Astrocyte (in vitro differentiated cells and primary cell): ENCODE results near the gene MRGPRG. TPM values are rescaled to one million over a fixed set of nuclear protein-coding genes. Genes with fewer than 3 reads are reported as not detected.

Experiments used
- DNase-seq: peaks from one replicate; pipeline ENCODE4 v3.0.0-alpha.2; 2010; ENCODE audit warnings: low read depth
- FAIRE-seq: peaks from 2 replicates; lab custom pipeline; 2011; peaks lifted over from hg19 to GRCh38; lab: Jason Lieb, UNC
- H2AFZ ChIP-seq: 2 replicates; pipeline ENCODE4 v1.6.0; 2012; ENCODE audit warnings: low read depth, low read length, inconsistent platforms
- H3K27ac ChIP-seq: 2 replicates; pipeline ENCODE4 v1.5.1; 2011; ENCODE audit warnings: low read depth, low read length, inconsistent platforms
- H3K27me3 ChIP-seq: 2 replicates; pipeline ENCODE4 v1.6.0; 2011; ENCODE audit warnings: low read length, inconsistent platforms; ENCODE audit not compliant: insufficient read depth
- H3K36me3 ChIP-seq: 2 replicates; pipeline ENCODE4 v1.5.1; 2011; ENCODE audit warnings: low read length, inconsistent platforms; ENCODE audit not compliant: insufficient read depth
- H3K4me1 ChIP-seq: 2 replicates; pipeline ENCODE4 v1.5.1; 2011; ENCODE audit warnings: low read length, inconsistent platforms; ENCODE audit not compliant: insufficient read depth
- H3K4me2 ChIP-seq: 2 replicates; pipeline ENCODE4 v1.6.0; 2012; ENCODE audit warnings: low read length, inconsistent platforms
- H3K4me3 ChIP-seq: 2 replicates; pipeline ENCODE4 v1.5.1; 2011; ENCODE audit warnings: low read depth, mild to moderate bottlenecking, low read length, inconsistent platforms; ENCODE audit not compliant: insufficient read depth
- H3K79me2 ChIP-seq: 2 replicates; pipeline ENCODE4 v1.6.0; 2012; ENCODE audit warnings: mild to moderate bottlenecking, low read length, inconsistent platforms; ENCODE audit not compliant: insufficient read depth
- H3K9ac ChIP-seq: 2 replicates; pipeline ENCODE4 v1.6.0; 2012; ENCODE audit warnings: mild to moderate bottlenecking, low read length, inconsistent platforms
- H3K9me3 ChIP-seq: 2 replicates; pipeline ENCODE4 v1.5.1; 2012; ENCODE audit warnings: low read depth, mild to moderate bottlenecking, low read length, inconsistent platforms; ENCODE audit not compliant: insufficient read depth
- H4K20me1 ChIP-seq: 2 replicates; pipeline ENCODE4 v1.6.0; 2012; ENCODE audit warnings: low read length, inconsistent platforms; ENCODE audit not compliant: insufficient read depth
- H3K27ac Mint-ChIP-seq: one replicate; pipeline ENCODE4 v1.8.0; 2021; ENCODE audit warnings: mild to moderate bottlenecking, mixed read lengths; ENCODE audit not compliant: unreplicated experiment
- H3K27me3 Mint-ChIP-seq: one replicate; pipeline ENCODE4 v1.8.0; 2021; ENCODE audit warnings: low read depth, mixed read lengths; ENCODE audit not compliant: unreplicated experiment
- H3K36me3 Mint-ChIP-seq: one replicate; pipeline ENCODE4 v1.8.0; 2021; ENCODE audit warnings: low read depth, mixed read lengths; ENCODE audit not compliant: unreplicated experiment
- H3K4me1 Mint-ChIP-seq: one replicate; pipeline ENCODE4 v1.8.0; 2021; ENCODE audit warnings: low read depth, mixed read lengths; ENCODE audit not compliant: unreplicated experiment
- H3K4me3 Mint-ChIP-seq: one replicate; pipeline ENCODE4 v1.8.0; 2021; ENCODE audit warnings: mild to moderate bottlenecking, moderate library complexity, mixed read lengths; ENCODE audit not compliant: unreplicated experiment
- H3K9me3 Mint-ChIP-seq: one replicate; pipeline ENCODE4 v1.8.0; 2021; ENCODE audit warnings: mild to moderate bottlenecking, mixed read lengths; ENCODE audit not compliant: unreplicated experiment
- CTCF ChIP-seq: IDR thresholded peaks from 2 replicates; pipeline ENCODE4 v1.5.1; 2011; ENCODE audit warnings: low read depth, mild to moderate bottlenecking, inconsistent platforms, low read length, moderate library complexity; ENCODE audit not compliant: insufficient read depth
- EZH2 ChIP-seq: IDR thresholded peaks from 2 replicates; pipeline ENCODE4 v1.6.1; 2012; ENCODE audit warnings: mild to moderate bottlenecking, low read length, inconsistent platforms; ENCODE audit not compliant: insufficient read depth
- total RNA-seq: library from RNA; stranded (reverse); gene quantifications from 2 replicates; pipeline ENCODE4 v1.2.1, GENCODE V29; 2021

The MRGPRG gene
- total RNA-seq, 1 donor from 2014 or later = not detected

- Histone ChIP-seq H3K79me2 (no peaks in the 10 kb centered on the region), H3K4me2 (no peak overlapping the region), H3K9ac (no peak overlapping the region), H3K27ac (no peak overlapping the region), H4K20me1 (no peaks in the 10 kb centered on the region), H3K4me1 (no peaks in the 10 kb centered on the region), H2AFZ (no peak overlapping the region), H3K9me3 (peaks cover 2% of the 10 kb centered on the region), H3K36me3 (no peaks in the 10 kb centered on the region), H3K4me3 (no peak overlapping the region), H3K27me3 (peaks cover 4% of the 10 kb centered on the region)
- FAIRE-seq (no peak), DNase-seq (no peak)
- no peak for TF ChIP-seq EZH2
- TF ChIP-seq CTCF = no peak
- no peak overlapping the region for H3K4me3 Mint-ChIP-seq
- peaks cover 1% of the 10 kb centered on the region for H3K36me3 Mint-ChIP-seq
- peaks cover 36% of the 10 kb centered on the region for H3K27me3 Mint-ChIP-seq
- H3K9me3 Mint-ChIP-seq = peaks cover 6% of the 10 kb centered on the region
- no peak overlapping the region for H3K27ac Mint-ChIP-seq
- no peaks in the 10 kb centered on the region for H3K4me1 Mint-ChIP-seq
Observed at GRCh38 chr11:3237119-3237518, 18.5 kb upstream of the MRGPRG start.

GRCh38 chr11:3234846-3235245 is 16.2 kb upstream of the MRGPRG start:
- Histone ChIP-seq H3K9ac (no peak overlapping the region), H3K27ac (no peak overlapping the region), H3K36me3 (no peaks in the 10 kb centered on the region), H3K4me1 (no peaks in the 10 kb centered on the region), H3K9me3 (peaks cover 2% of the 10 kb centered on the region), H2AFZ (no peak overlapping the region), H3K4me2 (no peak overlapping the region), H3K4me3 (no peak overlapping the region), H3K79me2 (no peaks in the 10 kb centered on the region), H3K27me3 (peaks cover 4% of the 10 kb centered on the region), H4K20me1 (no peaks in the 10 kb centered on the region)
- no peak overlapping the region for H3K4me3 Mint-ChIP-seq
- no peak overlapping the region for H3K27ac Mint-ChIP-seq
- TF ChIP-seq CTCF (no peak), EZH2 (no peak)
- peaks cover 34% of the 10 kb centered on the region for H3K27me3 Mint-ChIP-seq
- H3K9me3 Mint-ChIP-seq = peaks cover 6% of the 10 kb centered on the region
- DNase-seq = no peak
- no peak for FAIRE-seq
- peaks cover 1% of the 10 kb centered on the region for H3K36me3 Mint-ChIP-seq
- H3K4me1 Mint-ChIP-seq = no peaks in the 10 kb centered on the region

GRCh38 chr11:3232956-3233355 is 14.3 kb upstream of the MRGPRG start:
- no peaks in the 10 kb centered on the region for H3K4me1 ChIP-seq
- no peak for DNase-seq
- no peak overlapping the region for H3K4me3 Mint-ChIP-seq
- H3K27me3 ChIP-seq = peaks cover 4% of the 10 kb centered on the region
- H3K9me3 Mint-ChIP-seq = peaks cover 6% of the 10 kb centered on the region
- no peak overlapping the region for H3K27ac ChIP-seq
- peaks cover 2% of the 10 kb centered on the region for H3K9me3 ChIP-seq
- H4K20me1 ChIP-seq = no peaks in the 10 kb centered on the region
- peaks cover 31% of the 10 kb centered on the region for H3K27me3 Mint-ChIP-seq
- H3K4me3 ChIP-seq = no peak overlapping the region
- H3K79me2 ChIP-seq = no peaks in the 10 kb centered on the region
- no peaks in the 10 kb centered on the region for H3K36me3 ChIP-seq
- FAIRE-seq = no peak
- peaks cover 1% of the 10 kb centered on the region for H3K36me3 Mint-ChIP-seq
- H3K9ac ChIP-seq = no peak overlapping the region
- no peak overlapping the region for H3K4me2 ChIP-seq
- TF ChIP-seq CTCF (no peak), EZH2 (no peak)
- no peak overlapping the region for H3K27ac Mint-ChIP-seq
- no peaks in the 10 kb centered on the region for H3K4me1 Mint-ChIP-seq
- H2AFZ ChIP-seq = no peak overlapping the region
